Keratinocyte (primary cell): ENCODE data around the gene PPP1R26. TPM values are rescaled to one million over a fixed set of nuclear protein-coding genes. Genes with fewer than 3 reads are reported as not detected.

ENCODE experiments used
- DNase-seq: peaks from one replicate; pipeline ENCODE4 v3.0.0-alpha.2; 2011; ENCODE audit warnings: low read depth, missing footprints, low spot score
- FAIRE-seq: peaks from 2 replicates; lab custom pipeline; 2011; peaks lifted over from hg19 to GRCh38; lab: Jason Lieb, UNC
- H2AFZ ChIP-seq: 2 replicates; pipeline ENCODE4 v1.6.0; 2012; ENCODE audit warnings: low read length, control low read depth, inconsistent platforms; ENCODE audit not compliant: control insufficient read depth
- H3K27ac ChIP-seq: 2 replicates; pipeline ENCODE4 v1.5.1; 2011; ENCODE audit warnings: low read length; ENCODE audit not compliant: control insufficient read depth, insufficient read depth
- H3K27me3 ChIP-seq: 3 replicates; pipeline ENCODE4 v1.6.0; 2011; ENCODE audit warnings: low read length; ENCODE audit not compliant: control insufficient read depth, insufficient read depth; ENCODE audit errors: extremely low read depth
- H3K36me3 ChIP-seq, 2 experiments: 2 replicates in 1 of 2; 3 replicates in 1 of 2; pipeline ENCODE4 v1.5.1; 2011; ENCODE audit warnings: low read length in 2 of 2, mild to moderate bottlenecking in 1 of 2; ENCODE audit not compliant: control insufficient read depth in 2 of 2, insufficient read depth in 2 of 2; ENCODE audit errors: extremely low read depth in 1 of 2
- H3K4me1 ChIP-seq: 3 replicates; pipeline ENCODE4 v1.5.1; 2011; ENCODE audit warnings: low read length; ENCODE audit not compliant: control insufficient read depth, insufficient read depth; ENCODE audit errors: extremely low read depth
- H3K4me2 ChIP-seq: 3 replicates; pipeline ENCODE4 v1.6.0; 2011; ENCODE audit warnings: low read depth, low read length; ENCODE audit not compliant: control insufficient read depth, insufficient read depth; ENCODE audit errors: extremely low read depth
- H3K4me3 ChIP-seq, 3 experiments: fragments of 200-600 bp in 1 of 3; sonication (generic) in 1 of 3; 2 replicates in 2 of 3; 3 replicates in 1 of 3; pipeline ENCODE4 v1.5.1; 2011 to 2016; ENCODE audit warnings: low read length in 3 of 3, mild to moderate bottlenecking in 3 of 3, control low read depth in 2 of 3, inconsistent platforms in 1 of 3, low read depth in 1 of 3, mixed read lengths in 1 of 3, mixed run types in 1 of 3, moderate library complexity in 1 of 3; ENCODE audit not compliant: control insufficient read depth in 2 of 3, insufficient read depth in 2 of 3; ENCODE audit errors: extremely low read depth in 1 of 3
- H3K79me2 ChIP-seq: 2 replicates; pipeline ENCODE4 v1.6.0; 2012; ENCODE audit warnings: low read length; ENCODE audit not compliant: control insufficient read depth, insufficient read depth
- H3K9ac ChIP-seq: 3 replicates; pipeline ENCODE4 v1.6.0; 2011; ENCODE audit warnings: low read length; ENCODE audit not compliant: control insufficient read depth, insufficient read depth; ENCODE audit errors: extremely low read depth
- H3K9me1 ChIP-seq: 3 replicates; pipeline ENCODE4 v1.6.0; 2011; ENCODE audit warnings: low read length; ENCODE audit not compliant: control insufficient read depth, insufficient read depth; ENCODE audit errors: extremely low read depth
- H3K9me3 ChIP-seq: 2 replicates; pipeline ENCODE4 v1.5.1; 2012; ENCODE audit warnings: low read depth, low read length; ENCODE audit not compliant: control insufficient read depth
- H4K20me1 ChIP-seq: 3 replicates; pipeline ENCODE4 v1.6.0; 2011; ENCODE audit warnings: low read length; ENCODE audit not compliant: control insufficient read depth, insufficient read depth; ENCODE audit errors: extremely low read depth
- EZH2 ChIP-seq: IDR thresholded peaks from one replicate; pipeline ENCODE4 v1.6.1; 2012; ENCODE audit warnings: inconsistent platforms, mild to moderate bottlenecking, low read length, moderate library complexity
- dilution Hi-C: fragments of 300-500 bp; cut with MboI; formaldehyde crosslinking; loops from one replicate; pipeline ENCODE4 v1.7.0; 2020; ENCODE audit warnings: low sequenced_read_pairs; ENCODE audit not compliant: extremely low pct_ligation_motif_present
- polyA plus RNA-seq, 5 experiments: library from polyadenylated mRNA; depleted of rRNA in 3 of 5; stranded (reverse) in 3 of 5; stranded (forward) in 1 of 5; unstranded in 1 of 5; fragments of >200 nt; gene quantifications; 1 replicate in 1 of 5; 2 replicates in 3 of 5; 3 replicates in 1 of 5; pipeline versions ENCODE4 v1.2.1 to v1.2.3, GENCODE V29; 2011 to 2012; ENCODE audit warnings: missing spikeins in 2 of 5, low read depth in 1 of 5, low replicate concordance in 1 of 5
- TF ChIP-seq, protein P1 (sequence below), 3 experiments: IDR thresholded peaks in 1 of 3; conservative IDR thresholded peaks in 1 of 3; optimal IDR thresholded peaks in 1 of 3; 2 replicates in 2 of 3; 3 replicates in 1 of 3; pipeline versions ENCODE3 to v1.5.1; 2011; ENCODE audit warnings: low read length in 3 of 3, mild to moderate bottlenecking in 3 of 3, moderate library complexity in 2 of 3, control low read depth in 1 of 3, inconsistent platforms in 1 of 3; ENCODE audit not compliant: insufficient read depth in 2 of 3; ENCODE audit errors: extremely low read depth in 1 of 3

Gene PPP1R26
- polyA plus RNA-seq, 1 donor (not counting 4 experiments of a cell fraction or from before 2014, with no cell fraction given) = 4.3 TPM

DNA sequence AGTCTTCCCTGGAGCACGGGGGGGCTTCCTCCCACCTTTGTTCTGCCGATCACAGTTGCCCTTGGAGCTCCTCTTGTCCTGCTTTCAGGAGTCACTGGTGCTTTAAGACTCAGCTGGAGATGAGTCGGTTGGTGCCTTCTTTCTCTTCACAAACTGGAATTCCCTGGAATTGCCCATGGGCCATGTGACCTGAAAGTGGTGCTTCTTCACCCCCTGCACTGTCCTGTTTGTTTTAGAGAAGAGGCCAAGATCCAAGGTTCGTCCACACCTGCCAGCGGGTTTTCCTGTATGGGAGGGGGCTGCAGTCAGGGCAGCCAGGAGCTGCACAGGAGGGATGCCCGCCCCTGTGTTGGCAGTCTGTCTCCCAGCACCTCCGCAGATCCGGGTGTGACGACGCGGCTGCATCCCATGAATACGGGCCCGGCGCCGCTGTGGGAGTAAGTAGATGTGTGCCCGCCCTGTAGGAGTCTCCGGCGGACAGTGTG, 11.4 kb downstream of the PPP1R26 start:
- Histone ChIP-seq H3K27me3 (no peaks in the 10 kb centered on the region), H3K4me3 (no peak overlapping the region), H4K20me1 (no peaks in the 10 kb centered on the region), H3K79me2 (no peaks in the 10 kb centered on the region), H3K36me3 (peaks cover 1 to 5% of the 10 kb centered on the region in 2 experiments), H2AFZ (no peak overlapping the region), H3K4me2 (no peak overlapping the region), H3K9me1 (no peaks in the 10 kb centered on the region), H3K4me1 (no peaks in the 10 kb centered on the region), H3K9me3 (no peaks in the 10 kb centered on the region), H3K27ac (no peak overlapping the region), H3K9ac (no peak overlapping the region)
- FAIRE-seq = no peak
- no peak for DNase-seq
- TF ChIP-seq EZH2 = no peak
- TF ChIP-seq, protein P1, sequence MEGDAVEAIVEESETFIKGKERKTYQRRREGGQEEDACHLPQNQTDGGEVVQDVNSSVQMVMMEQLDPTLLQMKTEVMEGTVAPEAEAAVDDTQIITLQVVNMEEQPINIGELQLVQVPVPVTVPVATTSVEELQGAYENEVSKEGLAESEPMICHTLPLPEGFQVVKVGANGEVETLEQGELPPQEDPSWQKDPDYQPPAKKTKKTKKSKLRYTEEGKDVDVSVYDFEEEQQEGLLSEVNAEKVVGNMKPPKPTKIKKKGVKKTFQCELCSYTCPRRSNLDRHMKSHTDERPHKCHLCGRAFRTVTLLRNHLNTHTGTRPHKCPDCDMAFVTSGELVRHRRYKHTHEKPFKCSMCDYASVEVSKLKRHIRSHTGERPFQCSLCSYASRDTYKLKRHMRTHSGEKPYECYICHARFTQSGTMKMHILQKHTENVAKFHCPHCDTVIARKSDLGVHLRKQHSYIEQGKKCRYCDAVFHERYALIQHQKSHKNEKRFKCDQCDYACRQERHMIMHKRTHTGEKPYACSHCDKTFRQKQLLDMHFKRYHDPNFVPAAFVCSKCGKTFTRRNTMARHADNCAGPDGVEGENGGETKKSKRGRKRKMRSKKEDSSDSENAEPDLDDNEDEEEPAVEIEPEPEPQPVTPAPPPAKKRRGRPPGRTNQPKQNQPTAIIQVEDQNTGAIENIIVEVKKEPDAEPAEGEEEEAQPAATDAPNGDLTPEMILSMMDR (optimal IDR thresholded peaks at IDR 0.05 in 1 of 3, IDR thresholded peaks at IDR 0.05 in 1 of 3, conservative IDR thresholded peaks at IDR 0.05 in 1 of 3; ENCODE audit: extremely low read depth in 1 of 3, insufficient read depth in 2 of 3, low read length in 3 of 3) = no peak
- dilution Hi-C loops = no loop called here

DNA sequence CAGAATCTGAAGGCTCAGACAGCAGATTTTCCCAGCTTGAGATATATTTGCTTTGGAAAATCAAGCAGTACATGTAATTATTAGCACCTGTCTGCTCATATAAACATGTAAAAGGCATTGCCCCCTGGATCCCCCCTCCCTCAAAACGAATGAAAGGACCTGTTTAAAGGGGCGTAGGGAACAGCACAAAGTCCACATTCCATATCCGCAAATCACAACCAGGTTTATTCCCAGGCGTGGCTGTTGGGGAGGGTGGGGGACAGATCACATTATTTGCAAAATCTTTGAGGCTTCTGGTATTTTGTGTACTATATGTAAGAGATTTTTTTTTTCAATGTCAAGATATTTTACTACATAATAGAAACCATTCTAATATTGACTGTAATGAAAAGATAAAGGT, 12.2 kb downstream of the PPP1R26 start:
- no peaks in the 10 kb centered on the region for H3K27me3 ChIP-seq
- FAIRE-seq (no peak), DNase-seq (no peak)
- H3K9me3 ChIP-seq = no peaks in the 10 kb centered on the region
- no peak for TF ChIP-seq EZH2
- TF ChIP-seq, protein P1 (optimal IDR thresholded peaks at IDR 0.05 in 1 of 3, IDR thresholded peaks at IDR 0.05 in 1 of 3, conservative IDR thresholded peaks at IDR 0.05 in 1 of 3; ENCODE audit: extremely low read depth in 1 of 3, insufficient read depth in 2 of 3, low read length in 3 of 3) = no peak
- H3K9ac ChIP-seq = no peak overlapping the region
- dilution Hi-C loops = no loop called here
- no peak overlapping the region for H3K4me2 ChIP-seq
- no peaks in the 10 kb centered on the region for H3K4me1 ChIP-seq
- H4K20me1 ChIP-seq = no peaks in the 10 kb centered on the region
- H3K4me3 ChIP-seq = no peak overlapping the region
- no peaks in the 10 kb centered on the region for H3K79me2 ChIP-seq
- H3K9me1 ChIP-seq = no peaks in the 10 kb centered on the region
- H2AFZ ChIP-seq = no peak overlapping the region
- H3K36me3 ChIP-seq = peaks cover 1 to 2% of the 10 kb centered on the region in 2 experiments
- H3K27ac ChIP-seq = no peak overlapping the region
